ENCODE measurements around the gene SMIM13.
A peak's percentile ranks its signal among the peaks of the same experiment; 100 is the strongest.
"Not testable (repeated sequence)": the region's sequence is repeated elsewhere in the genome, so short reads cannot be mapped to it uniquely, and the experiment has no call there.

Gene SMIM13

DNA sequence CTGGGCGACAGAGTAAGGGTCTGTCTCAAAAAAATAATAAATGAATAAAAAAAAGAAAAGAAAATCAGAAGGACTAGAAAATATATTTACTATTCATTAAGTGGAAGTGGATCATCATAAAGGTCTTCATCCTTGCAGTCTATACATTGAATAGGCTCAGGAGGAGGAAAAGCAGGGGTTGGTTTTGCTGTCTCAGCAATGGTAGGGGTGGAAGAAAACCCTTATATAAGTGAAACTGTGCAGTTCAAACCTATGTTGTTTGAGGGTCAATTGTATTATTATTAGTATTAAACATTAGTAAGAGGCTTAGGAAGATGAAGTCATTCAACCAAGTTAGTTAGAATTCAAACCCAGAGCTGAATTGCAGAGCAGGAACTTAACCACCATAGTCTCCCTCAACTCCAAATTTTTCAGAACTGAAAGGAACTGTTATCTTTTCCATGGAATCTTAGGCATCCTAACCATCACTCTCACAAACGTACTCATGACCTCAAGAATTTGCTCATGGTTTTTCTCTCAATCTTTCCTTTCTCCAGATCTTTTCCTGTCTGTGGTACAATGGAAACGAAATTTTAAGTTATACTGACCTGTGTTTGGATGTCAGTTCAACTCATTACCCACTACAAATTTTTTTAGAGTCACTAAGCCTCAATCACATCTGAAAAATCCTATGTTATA, 7.7 kb upstream of the SMIM13 start:
- DNase-seq, result no peak

- not testable (repeated sequence) for DNase-seq
These were observed 6.4 kb upstream of the SMIM13 start for GRCh38 chr6:11087141-11087812.

DNA sequence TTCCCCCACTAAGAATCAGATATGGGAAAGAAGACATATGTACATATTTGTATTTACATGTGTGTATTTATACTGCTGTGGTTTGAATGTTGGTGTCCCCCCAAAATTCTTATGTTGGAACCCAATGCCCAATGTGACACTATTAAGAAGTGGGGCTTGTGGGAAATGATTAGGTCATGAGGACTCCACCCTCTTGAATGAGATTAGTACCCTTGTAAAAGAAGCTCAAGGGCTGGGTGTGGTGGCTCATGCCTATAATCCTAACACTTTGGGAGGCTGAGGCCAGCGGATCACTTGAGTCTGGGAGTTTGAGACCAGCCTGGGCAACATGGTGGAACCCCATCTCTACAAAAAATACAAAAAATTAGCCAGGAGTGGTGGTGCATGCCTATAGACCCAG, 3.9 kb upstream of the SMIM13 start:
- DNase-seq, result no peak

DNA sequence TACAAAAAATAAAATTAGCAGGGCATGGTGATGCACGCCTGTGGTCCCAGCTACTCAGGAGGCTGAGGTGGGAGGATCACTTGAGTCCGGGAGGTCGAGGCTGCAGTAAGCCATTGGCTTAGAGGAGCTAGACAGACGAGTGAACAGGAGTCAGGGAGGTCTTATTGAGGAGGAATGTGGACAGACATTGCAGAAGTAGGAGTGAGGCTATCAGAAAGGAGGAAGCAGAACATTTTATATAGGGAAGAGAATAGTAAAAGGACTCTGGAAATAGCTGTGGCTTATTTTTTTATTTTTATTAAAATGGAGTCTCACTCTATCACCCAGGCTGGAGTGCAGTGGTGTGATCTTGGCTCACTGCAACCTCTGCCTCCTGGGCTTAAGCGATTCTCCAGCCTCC, 2.5 kb upstream of the SMIM13 start:
- DNase-seq, result not testable (repeated sequence)

DNA sequence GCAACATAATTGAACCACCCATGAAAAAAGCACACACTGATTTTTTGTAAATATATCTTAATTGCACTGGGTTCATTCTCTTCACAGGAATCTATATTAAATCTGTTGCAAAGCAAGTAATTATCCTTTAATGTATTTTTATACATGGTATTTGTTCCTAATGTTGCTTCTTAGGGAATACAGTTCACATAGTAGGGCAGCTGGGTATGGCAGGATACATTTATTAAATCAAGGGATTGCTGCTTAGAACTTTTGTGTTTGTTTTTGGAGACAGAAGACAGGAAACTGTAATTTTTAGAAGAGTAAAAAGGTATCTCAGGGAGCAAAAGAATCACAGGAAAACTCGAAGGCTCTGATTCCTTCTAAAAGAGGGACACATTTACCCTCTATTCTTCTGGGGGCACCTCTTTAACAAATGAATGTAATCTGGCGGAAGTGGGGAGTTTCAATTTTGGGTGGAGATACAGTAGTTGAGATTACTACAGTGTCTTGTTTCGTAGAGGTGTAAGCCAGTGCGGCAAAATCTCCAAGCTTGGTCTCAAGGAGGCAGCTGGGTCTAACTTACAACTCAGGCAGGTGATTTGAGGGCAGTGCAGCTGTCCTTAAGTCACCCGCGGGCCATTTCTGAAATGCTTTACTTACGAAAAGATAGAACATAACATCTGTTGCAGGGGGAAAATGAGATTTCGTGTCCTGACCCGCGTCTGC, 812 bp upstream of the SMIM13 start:
- DNase-seq, result peak; percentile 30

DNA sequence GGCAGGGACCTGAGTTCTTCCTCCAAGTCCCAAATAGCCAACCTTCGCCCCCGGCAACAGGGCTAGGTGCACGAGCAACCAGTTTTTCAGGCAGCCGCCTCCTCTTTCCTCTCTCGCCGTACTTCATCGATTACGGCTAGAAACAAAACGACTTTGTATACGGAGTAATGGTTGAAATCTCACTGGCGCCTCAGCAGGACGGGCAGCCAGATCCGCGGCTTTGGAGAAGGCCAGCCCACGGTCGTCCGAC, 333 bp upstream of the SMIM13 start:
- DNase-seq, result no peak

DNA sequence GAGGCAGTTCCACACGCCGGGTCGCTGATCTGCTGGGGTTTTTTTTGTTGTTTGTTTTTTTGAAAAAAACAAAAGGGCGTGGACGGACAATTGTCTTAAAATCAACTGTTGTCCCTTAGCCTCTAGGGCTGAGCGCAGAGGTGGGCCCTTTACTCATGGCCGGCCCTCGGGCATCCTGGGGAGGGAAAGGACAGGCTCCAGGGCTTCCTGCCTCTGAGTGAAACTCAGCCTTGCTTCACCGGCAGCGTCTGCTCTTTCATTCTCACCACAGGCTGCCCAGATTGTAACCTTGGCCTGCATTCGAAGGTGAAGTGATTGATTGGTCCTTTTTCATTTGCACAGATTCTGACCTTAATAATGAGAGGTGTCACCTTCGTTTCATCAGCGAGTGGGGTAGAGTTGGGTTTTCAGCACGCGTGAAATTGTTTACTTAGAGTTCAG, 797 bp downstream of the SMIM13 start:
- peak; percentile 24 for DNase-seq

DNA sequence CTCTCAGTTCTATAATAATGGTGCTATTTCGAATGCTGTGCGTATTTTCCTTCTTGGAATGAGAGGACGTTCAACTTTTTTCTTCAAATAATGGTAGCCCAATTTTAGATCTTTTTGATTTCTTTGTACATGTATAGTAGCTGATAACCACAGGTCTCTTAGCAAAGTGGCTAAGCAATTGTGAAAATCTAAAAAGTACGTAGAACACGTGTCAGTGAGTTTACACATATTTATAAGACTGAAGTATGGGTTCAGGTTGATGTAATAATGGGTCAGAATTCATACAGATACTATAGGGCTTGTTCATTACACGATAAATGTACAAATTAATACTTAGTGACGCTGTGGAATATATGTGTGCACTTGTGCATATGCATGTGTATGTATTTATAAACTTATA, 1.3 kb downstream of the SMIM13 start:
- no peak for DNase-seq

GRCh38 chr6:11096109-11096508, 2.5 kb downstream of the SMIM13 start:
- no peak for DNase-seq

GRCh38 chr6:11097476-11097875, 3.8 kb downstream of the SMIM13 start:
- DNase-seq, result no peak

- DNase-seq, result no peak
These were observed 4.4 kb downstream of the SMIM13 start for GRCh38 chr6:11098004-11098403.

DNA sequence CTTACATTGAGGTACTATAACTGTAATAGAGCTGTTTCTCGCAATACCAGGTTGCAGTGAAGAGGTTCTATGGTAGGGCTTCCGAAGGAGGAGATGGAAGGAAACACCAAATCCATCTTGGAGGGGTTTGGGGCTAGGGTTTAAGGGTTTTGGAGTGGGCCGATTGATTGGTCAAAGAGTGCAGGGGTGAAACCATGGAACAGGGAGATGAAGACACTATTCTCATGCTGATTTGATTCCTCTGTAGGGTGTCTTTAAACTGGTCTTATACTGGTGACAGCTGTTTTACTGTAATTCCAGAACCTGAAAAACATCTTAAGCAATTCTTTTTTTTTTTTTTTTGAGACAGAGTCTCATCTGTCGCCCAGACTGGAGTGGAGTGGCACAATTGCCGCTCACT, 7.8 kb downstream of the SMIM13 start:
- DNase-seq, result no peak

DNA sequence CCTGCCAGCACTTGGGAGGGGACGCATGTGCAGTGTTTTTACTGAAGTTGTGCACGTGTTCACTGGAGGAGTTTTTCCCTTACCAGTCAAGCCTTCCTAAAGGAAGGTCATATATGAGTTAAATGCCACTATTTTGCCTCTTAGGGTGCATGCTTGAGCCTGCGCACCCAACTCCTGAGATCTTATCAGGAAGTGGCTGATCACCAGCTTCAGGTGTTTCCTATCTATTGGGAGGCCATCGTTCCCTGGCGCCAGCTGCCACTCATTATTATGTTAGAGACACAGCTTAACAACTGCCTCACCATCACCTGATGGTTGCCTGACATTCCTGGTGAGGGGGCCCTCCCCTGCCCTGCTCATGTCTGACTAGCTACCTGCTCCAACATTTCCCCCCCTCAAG, 9.4 kb downstream of the SMIM13 start:
- DNase-seq, result no peak

GRCh38 chr6:11108726-11109125, 15.1 kb downstream of the SMIM13 start:
- no peak for DNase-seq

DNA sequence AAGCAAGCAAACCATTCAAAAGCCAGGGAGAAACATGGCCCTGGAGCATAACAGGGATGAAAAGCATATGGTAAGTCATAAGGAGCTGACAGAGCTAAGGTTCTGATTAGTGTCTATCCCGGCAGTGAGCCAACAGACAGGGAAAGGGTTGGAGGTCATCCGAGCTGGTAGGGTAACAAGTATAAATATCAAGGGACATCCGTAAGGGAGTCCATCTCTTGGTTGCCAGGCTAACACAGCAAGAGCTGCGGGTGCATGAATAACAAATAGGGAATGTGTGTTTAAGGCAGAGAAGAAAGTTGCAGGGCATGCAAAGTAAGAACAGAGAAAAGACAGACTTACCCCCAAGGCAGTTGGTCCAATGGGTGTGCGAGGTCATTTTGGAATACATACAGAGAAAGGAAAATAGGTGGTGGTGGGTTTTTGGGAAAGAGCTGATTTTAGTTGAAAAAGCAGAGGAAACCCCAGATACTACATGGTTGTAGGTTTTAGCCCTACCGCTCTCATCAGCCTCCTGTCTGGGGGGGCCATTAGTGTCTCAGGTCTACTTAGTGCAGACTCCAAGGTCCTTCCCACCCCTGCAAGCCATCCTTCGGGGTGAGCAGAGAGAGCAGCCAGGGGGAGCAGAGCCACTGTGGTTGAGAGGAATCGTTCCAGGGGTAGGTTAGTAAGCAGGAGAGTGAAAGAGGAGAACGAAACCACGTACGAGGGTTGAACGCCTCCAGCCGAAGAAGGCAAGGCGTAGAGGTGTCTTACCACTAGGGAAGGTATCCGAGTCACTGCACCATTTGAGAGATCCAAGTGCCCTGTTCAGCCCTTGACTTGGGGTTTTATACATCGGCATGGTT, 17.5 kb downstream of the SMIM13 start, which contains the start of gene ERVFRD-1:
ERVFRD-1 (minus strand) TSS at position 805 of the 848 bp plus-strand sequence. CDS start 6,415 bp downstream, outside the sequence.
- no peak for DNase-seq

GRCh38 chr6:11111769-11112437, 18.3 kb downstream of the SMIM13 start:
- no peak for DNase-seq

DNA sequence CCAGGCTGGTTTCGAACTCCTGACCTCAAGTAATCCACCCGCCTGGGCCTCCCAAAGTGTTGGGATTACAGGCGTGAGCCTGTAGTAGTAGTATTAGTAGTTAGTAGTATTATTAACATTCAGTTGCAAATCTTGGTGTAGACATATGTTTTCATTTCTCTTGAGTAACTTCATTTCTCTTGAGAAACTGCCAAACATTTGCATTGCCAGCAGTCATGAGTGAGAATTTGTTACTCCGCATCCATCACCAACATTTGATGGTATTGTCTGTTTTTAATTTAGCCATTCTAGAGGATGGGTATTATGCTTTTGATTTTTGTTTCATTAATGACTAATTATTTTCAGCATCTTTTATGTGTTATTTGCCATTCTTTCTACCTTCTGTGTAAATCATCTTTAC, 19.4 kb downstream of the SMIM13 start:
- DNase-seq, result no peak

GRCh38 chr6:11115808-11116536, 22.3 kb downstream of the SMIM13 start:
- DNase-seq, result not testable (repeated sequence)

GRCh38 chr6:11120271-11121005, 26.8 kb downstream of the SMIM13 start:
- DNase-seq, result no peak

DNA sequence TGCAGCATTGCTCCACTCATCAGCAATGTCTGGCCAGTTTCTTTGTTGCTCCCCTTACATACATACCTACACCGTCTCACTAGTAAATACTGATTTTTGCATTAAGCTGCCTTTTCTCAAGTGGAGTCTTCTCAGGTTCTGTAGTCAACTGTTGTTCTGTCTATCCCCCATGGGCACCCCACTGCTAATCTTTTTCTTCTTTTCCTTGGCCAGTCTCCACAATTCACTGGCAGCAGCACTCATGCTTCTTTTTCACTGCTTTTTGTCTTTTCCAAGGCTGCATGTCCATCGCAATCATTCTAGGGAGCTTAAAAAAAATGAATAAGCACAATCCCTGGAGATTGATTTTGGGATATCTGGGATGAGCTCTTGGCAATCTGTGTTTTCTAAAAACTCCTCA, 28.2 kb downstream of the SMIM13 start:
- DNase-seq, result no peak

- no peak for DNase-seq
These were observed 28.7 kb downstream of the SMIM13 start for GRCh38 chr6:11122380-11122779.
